SK-N-MC (cell line): ENCODE data around the gene GSX1.

Experiments
- EZH2 ChIP-seq: fragments of 200-600 bp; sonication (generic); IDR thresholded peaks from one replicate; pipeline ENCODE4 v1.6.1; 2017; ENCODE audit warnings: antibody characterized with exemption
- FOXP2 ChIP-seq: optimal IDR thresholded peaks from 2 replicates; pipeline ENCODE3; 2011; ENCODE audit warnings: mild to moderate bottlenecking, moderate library complexity; ENCODE audit not compliant: insufficient read depth; ENCODE audit errors: extremely low read length, control extremely low read depth
- POLR2AphosphoS5 ChIP-seq: IDR thresholded peaks from 2 replicates; pipeline ENCODE4 v1.6.1; 2012; ENCODE audit warnings: mild to moderate bottlenecking, low read depth, low read length, borderline replicate concordance

GRCh38 chr13:27813826-27814225 is 21.5 kb downstream of the GSX1 start:
- no peak for TF ChIP-seq EZH2
- TF ChIP-seq FOXP2: no peak
- no peak for TF ChIP-seq POLR2AphosphoS5
